ENCODE measurements around the gene AKAP10.
A peak's percentile ranks its signal among the peaks of the same experiment; 100 is the strongest.
"Not testable (repeated sequence)": the region's sequence is repeated elsewhere in the genome, so short reads cannot be mapped to it uniquely, and the experiment has no call there.

The AKAP10 gene

DNA sequence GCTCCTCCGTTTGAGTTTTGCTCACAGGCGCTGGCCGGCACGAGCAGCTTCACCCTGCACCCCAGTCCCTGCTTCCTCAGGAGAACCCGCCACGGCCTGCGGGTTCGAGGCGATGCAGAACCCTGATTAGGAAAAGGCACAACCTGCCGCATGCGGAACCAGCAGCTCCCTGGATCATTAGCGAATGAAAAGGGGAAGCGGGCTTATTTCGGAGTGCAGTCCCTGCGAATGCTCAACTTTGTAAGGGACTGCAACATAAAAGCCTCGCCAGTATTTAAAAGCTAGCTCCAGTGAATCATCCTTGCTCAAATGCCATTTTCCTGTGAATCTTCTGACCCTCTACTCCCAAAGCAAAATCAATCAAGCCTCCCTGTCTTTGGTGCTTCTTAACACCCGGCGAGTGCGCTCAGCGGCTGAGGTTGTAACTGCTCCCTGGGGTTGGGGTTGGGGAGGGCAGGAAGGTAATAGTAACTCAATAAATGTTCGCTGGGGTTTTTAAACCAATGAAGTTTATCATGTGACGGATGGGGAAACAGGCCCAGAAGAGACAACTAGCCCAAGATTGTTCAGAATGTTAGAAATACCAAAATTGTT is 678 bp upstream of the AKAP10 start:
- peak; percentile 25 for DNase-seq

GRCh38 chr17:19975601-19976000 is 2.0 kb downstream of the AKAP10 start:
- no peak for DNase-seq

GRCh38 chr17:19973156-19973555 is 4.5 kb downstream of the AKAP10 start:
- DNase-seq, result no peak

- not testable (repeated sequence) for DNase-seq
Observed at GRCh38 chr17:19962954-19963353, 14.7 kb downstream of the AKAP10 start.

DNA sequence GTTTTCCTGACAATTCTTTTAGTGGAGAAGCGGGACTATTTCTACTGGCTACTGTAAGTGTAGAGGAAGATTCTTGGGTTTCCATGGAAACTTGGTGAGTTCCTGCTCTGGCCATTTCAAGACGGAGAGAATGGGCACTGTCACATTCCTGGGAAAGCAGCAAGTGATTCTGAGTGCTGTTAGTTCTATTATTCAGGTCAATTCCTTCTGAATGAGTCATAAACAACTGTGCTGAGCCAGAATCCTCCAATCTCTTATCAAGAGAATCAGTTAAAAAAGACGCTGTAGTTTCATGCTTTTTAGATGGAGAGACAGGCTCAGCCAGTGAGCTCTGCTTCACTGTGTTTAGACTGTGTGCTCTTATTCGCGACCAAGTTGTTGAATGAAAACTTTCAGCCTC is 19.6 kb downstream of the AKAP10 start:
- DNase-seq, result no peak

DNA sequence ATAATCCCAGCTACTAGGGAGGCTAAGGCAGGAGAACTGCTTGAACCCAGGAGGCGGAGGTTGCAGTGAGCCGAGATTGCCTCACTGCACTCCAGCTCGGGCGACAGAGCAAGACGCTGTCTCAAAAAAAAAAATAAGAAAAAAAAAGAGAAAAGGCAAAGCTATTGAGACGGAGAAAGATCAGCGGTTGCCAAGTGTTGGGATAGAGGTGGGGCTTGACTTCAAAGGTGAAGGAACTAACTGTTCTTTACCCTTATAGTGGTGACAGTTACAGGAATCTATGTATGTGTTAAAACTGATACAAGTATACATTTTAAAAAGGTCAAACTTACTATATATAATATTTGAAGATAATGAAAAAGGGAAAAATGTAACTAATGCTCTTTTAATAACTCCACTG is 22.5 kb downstream of the AKAP10 start:
- no peak for DNase-seq

DNA sequence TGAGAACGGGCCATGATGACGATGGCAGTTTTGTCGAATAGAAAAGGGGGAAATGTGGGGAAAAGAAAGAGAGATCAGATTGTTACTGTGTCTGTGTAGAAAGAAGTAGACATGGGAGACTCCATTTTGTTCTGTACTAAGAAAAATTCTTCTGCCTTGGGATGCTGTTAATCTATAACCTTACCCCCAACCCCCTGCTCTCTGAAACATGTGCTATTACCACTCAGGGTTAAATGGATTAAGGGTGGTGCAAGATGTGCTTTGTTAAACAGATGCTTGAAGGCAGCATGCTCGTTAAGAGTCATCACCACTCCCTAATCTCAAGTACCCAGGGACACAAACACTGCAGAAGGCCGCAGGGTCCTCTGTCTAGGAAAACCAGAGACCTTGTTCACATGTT is 26.2 kb downstream of the AKAP10 start:
- not testable (repeated sequence) for DNase-seq

GRCh38 chr17:19950624-19951195 is 26.9 kb downstream of the AKAP10 start:
- DNase-seq, result not testable (repeated sequence)

GRCh38 chr17:19948116-19948943 is 29.3 kb downstream of the AKAP10 start:
- no peak for DNase-seq

DNA sequence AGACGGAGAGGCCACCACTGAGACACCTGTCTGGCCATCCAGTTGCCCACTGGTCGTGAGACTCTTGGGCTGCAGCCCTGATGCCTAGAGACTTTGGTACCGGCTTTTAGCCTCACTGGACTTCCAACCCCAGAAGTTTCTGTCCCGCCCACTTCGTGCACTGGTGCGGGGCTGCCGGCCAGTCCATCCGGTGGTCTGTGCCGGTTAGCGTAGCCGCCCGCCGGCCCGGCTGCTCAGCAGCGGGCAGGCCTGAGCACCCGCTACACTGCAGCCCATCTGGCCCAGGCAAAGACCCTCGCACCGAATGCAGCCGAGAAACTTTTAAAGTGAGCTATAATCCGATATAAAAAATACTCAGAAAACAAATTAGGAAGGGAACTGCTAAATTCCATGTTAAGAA is 30.7 kb downstream of the AKAP10 start:
- DNase-seq, result no peak

- no peak for DNase-seq
Observed at GRCh38 chr17:19945009-19945626, 32.5 kb downstream of the AKAP10 start.

DNA sequence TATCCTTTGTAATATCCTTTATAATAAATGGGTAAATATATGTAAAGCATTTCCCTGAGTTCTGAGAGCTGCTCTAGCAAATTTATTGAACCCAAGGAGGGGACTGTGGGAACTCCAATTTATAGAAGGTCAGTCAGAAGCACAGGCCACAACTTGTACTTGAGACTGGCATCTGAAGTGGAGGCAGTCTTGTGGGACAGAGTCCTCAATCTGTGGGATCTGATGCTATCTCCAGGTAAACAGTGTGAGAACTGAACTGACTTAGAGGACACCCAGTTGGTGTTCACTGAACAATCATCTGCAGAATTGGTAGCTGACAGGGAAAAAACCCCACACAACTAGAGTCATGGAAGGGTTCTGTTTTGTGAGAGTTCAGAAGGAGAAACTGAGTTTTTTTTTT is 34.0 kb downstream of the AKAP10 start:
- no peak for DNase-seq

DNA sequence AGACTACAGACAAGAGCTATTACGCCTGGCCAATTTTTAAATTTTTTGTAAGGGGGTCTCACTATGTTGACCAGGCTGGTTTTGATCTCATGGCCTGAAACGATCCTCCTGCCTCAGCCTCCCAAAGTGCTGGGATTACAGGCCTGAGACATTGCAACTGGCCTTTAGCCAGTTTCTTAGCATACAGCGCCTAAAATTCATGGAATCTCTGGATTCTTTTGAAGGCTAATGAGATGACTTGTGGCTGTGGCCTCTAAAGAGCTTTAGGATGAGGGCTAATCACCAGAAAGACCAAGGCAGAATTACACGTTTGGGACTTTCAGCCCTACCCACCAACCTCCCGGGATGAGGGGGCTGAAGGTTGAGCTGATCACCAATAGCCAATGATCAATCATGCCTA is 34.6 kb downstream of the AKAP10 start:
- DNase-seq, result no peak

- no peak for DNase-seq
Observed at GRCh38 chr17:19940722-19941464, 36.7 kb downstream of the AKAP10 start.

- DNase-seq, result no peak
Observed at GRCh38 chr17:19939993-19940721, 37.5 kb downstream of the AKAP10 start.

- DNase-seq, result no peak
Observed at GRCh38 chr17:19938736-19939135, 38.9 kb downstream of the AKAP10 start.

DNA sequence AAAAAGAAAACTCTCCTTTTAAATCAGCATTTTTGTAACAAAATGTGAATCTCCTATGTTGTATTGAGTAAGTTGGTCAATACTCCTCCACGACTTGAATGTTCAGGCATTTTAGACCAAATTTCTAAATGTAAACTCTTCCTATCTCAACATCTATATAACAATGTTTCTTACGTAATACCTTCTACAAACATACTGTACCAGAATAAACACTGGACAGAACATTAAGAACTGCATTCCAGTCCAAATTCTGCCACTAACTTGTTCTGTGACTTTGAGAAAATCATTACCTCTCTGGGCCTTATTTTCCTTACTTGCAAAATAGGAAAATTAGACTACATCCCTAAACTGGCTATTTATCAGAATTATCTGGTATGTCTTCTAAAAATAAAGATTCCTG is 40.1 kb downstream of the AKAP10 start:
- DNase-seq, result no peak

- no peak for DNase-seq
Observed at GRCh38 chr17:19935169-19935568, 42.5 kb downstream of the AKAP10 start.

GRCh38 chr17:19933628-19934027 is 44.0 kb downstream of the AKAP10 start:
- no peak for DNase-seq

GRCh38 chr17:19933221-19933620 is 44.4 kb downstream of the AKAP10 start:
- DNase-seq, result no peak

DNA sequence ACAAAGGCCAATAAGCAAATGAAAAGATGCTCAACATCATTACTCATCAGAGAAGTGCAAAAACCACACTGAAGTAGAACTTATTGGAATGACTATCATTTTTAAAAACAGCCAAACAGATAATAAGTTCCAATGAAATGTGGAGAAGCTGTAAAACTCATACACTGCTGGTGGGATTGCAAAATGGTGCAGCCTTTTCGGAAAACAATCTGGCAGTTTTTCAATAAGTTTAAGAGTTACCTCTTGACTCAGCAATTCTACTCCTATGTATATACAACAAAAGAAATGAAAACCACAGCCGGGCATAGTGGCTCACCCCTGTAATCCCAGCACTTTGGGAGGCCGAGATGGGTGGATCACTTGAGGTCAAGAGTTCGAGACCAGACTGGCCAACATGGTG is 49.3 kb downstream of the AKAP10 start:
- no peak for DNase-seq

DNA sequence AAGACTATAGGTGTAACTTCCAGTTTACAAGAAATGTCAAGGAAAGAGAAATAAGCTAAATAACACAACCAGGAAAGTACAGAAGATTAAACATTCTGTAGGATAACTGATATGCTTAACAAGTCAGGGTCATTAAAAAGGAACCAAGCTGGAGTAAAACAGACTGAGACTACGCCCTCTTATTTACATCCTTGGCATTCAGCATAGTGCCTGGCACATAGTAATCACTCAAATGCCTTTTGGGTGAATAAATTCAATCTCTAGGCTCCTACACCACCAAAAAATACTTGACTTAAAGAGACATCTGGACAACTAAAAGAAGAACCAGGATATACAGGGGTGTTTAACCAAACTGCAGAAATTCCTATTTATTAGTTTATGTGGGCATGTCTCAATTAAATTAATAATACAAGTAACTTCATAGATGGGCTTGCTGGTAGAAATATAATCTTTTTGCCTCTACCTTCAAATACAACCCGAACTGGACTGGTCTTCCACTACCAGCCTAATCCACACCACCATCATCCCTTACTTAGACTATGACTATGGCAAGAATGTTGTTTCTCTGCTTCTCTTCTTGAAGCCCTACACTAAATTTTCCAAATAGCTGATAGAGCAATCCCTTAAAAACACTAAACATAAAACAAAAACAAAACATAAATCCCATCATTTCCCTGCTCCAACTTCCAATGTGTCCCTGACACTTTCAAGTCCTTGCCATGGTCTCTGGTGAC is 62.2 kb downstream of the AKAP10 start:
- DNase-seq, result no peak
